ENCODE measurements around the gene DHX40.

DHX40 gene

GRCh38 chr17:59530531-59530930 is 34.9 kb upstream of the DHX40 start:
- Histone ChIP-seq H3K27ac (ENCODE audit: low read depth, low read length) (no peak overlapping the region), H3K4me2 (ENCODE audit: low read depth, low read length, poor library complexity, severe bottlenecking) (no peak overlapping the region), H2AFZ (ENCODE audit: low read depth, low read length, severe bottlenecking) (no peak overlapping the region), H3K36me3 (ENCODE audit: low read length) (no peaks in the 10 kb centered on the region), H3K9me2 (replicated peaks; ENCODE audit: insufficient read depth, low read length) (no peaks in the 10 kb centered on the region), H3K79me2 (ENCODE audit: insufficient read depth, low read length) (no peaks in the 10 kb centered on the region), H3K9ac (ENCODE audit: low read length) (no peak overlapping the region), H3K4me3 (ENCODE audit: insufficient read depth, low read length, poor library complexity, severe bottlenecking) (no peak overlapping the region), H3K27me3 (ENCODE audit: low read length) (no peaks in the 10 kb centered on the region), H4K20me1 (ENCODE audit: low read depth, low read length) (no peaks in the 10 kb centered on the region), H3K9me3 (ENCODE audit: insufficient read depth, low read length) (no peaks in the 10 kb centered on the region), H3F3A (ENCODE audit: insufficient read depth) (no peaks in the 10 kb centered on the region)
- no peak for TF ChIP-seq EZH2phosphoT487 (conservative IDR thresholded peaks at IDR 0.05; ENCODE audit: low read length)
- TF ChIP-seq, protein P1, sequence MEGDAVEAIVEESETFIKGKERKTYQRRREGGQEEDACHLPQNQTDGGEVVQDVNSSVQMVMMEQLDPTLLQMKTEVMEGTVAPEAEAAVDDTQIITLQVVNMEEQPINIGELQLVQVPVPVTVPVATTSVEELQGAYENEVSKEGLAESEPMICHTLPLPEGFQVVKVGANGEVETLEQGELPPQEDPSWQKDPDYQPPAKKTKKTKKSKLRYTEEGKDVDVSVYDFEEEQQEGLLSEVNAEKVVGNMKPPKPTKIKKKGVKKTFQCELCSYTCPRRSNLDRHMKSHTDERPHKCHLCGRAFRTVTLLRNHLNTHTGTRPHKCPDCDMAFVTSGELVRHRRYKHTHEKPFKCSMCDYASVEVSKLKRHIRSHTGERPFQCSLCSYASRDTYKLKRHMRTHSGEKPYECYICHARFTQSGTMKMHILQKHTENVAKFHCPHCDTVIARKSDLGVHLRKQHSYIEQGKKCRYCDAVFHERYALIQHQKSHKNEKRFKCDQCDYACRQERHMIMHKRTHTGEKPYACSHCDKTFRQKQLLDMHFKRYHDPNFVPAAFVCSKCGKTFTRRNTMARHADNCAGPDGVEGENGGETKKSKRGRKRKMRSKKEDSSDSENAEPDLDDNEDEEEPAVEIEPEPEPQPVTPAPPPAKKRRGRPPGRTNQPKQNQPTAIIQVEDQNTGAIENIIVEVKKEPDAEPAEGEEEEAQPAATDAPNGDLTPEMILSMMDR (IDR thresholded peaks at IDR 0.05; ENCODE audit: insufficient read depth, low read length, poor library complexity, severe bottlenecking) = no peak

- Histone ChIP-seq H3K4me3 (ENCODE audit: insufficient read depth, low read length, poor library complexity, severe bottlenecking) (no peak overlapping the region), H2AFZ (ENCODE audit: low read depth, low read length, severe bottlenecking) (peak overlapping the region; percentile 5), H3K36me3 (ENCODE audit: low read length) (no peaks in the 10 kb centered on the region), H3K9me2 (replicated peaks; ENCODE audit: insufficient read depth, low read length) (no peaks in the 10 kb centered on the region), H3K27ac (ENCODE audit: low read depth, low read length) (no peak overlapping the region), H3F3A (ENCODE audit: insufficient read depth) (no peaks in the 10 kb centered on the region), H4K20me1 (ENCODE audit: low read depth, low read length) (no peaks in the 10 kb centered on the region), H3K9ac (ENCODE audit: low read length) (no peak overlapping the region), H3K9me3 (ENCODE audit: insufficient read depth, low read length) (no peaks in the 10 kb centered on the region), H3K79me2 (ENCODE audit: insufficient read depth, low read length) (no peaks in the 10 kb centered on the region), H3K4me2 (ENCODE audit: low read depth, low read length, poor library complexity, severe bottlenecking) (no peak overlapping the region), H3K27me3 (ENCODE audit: low read length) (no peaks in the 10 kb centered on the region)
- TF ChIP-seq EZH2phosphoT487 (conservative IDR thresholded peaks at IDR 0.05; ENCODE audit: low read length) = no peak
- TF ChIP-seq, protein P1 (IDR thresholded peaks at IDR 0.05; ENCODE audit: insufficient read depth, low read length, poor library complexity, severe bottlenecking) = no peak
These were observed 31.7 kb upstream of the DHX40 start for GRCh38 chr17:59533694-59534093.

GRCh38 chr17:59534583-59534982 is 30.8 kb upstream of the DHX40 start:
- H3K27me3 ChIP-seq (ENCODE audit: low read length) = no peaks in the 10 kb centered on the region
- H3K9me2 ChIP-seq (replicated peaks; ENCODE audit: insufficient read depth, low read length) = no peaks in the 10 kb centered on the region
- H3K36me3 ChIP-seq (ENCODE audit: low read length) = no peaks in the 10 kb centered on the region
- no peaks in the 10 kb centered on the region for H4K20me1 ChIP-seq (ENCODE audit: low read depth, low read length)
- TF ChIP-seq EZH2phosphoT487 (conservative IDR thresholded peaks at IDR 0.05; ENCODE audit: low read length) = no peak
- TF ChIP-seq, protein P1 (IDR thresholded peaks at IDR 0.05; ENCODE audit: insufficient read depth, low read length, poor library complexity, severe bottlenecking) = no peak
- no peaks in the 10 kb centered on the region for H3K79me2 ChIP-seq (ENCODE audit: insufficient read depth, low read length)
- no peak overlapping the region for H3K27ac ChIP-seq (ENCODE audit: low read depth, low read length)
- H3K4me2 ChIP-seq (ENCODE audit: low read depth, low read length, poor library complexity, severe bottlenecking) = no peak overlapping the region
- H3K4me3 ChIP-seq (ENCODE audit: insufficient read depth, low read length, poor library complexity, severe bottlenecking) = no peak overlapping the region
- H3F3A ChIP-seq (ENCODE audit: insufficient read depth) = no peaks in the 10 kb centered on the region
- no peak overlapping the region for H3K9ac ChIP-seq (ENCODE audit: low read length)
- no peaks in the 10 kb centered on the region for H3K9me3 ChIP-seq (ENCODE audit: insufficient read depth, low read length)
- H2AFZ ChIP-seq (ENCODE audit: low read depth, low read length, severe bottlenecking) = no peak overlapping the region

All from SU-DHL-6 (cell line).